ENCODE results near the gene ICE1.

GRCh38 chr5:5437227-5438172 is 15.0 kb downstream of the ICE1 start:
- TF ChIP-seq BHLHE40 (IDR thresholded peaks at IDR 0.05; ENCODE audit: low read depth, low read length) (no peak), CHD1 (IDR thresholded peaks at IDR 0.05; ENCODE audit: low read depth, low read length) (no peak), SMC3 (IDR thresholded peaks at IDR 0.05; ENCODE audit: low read depth, low read length) (no peak), FOS (IDR thresholded peaks at IDR 0.05; ENCODE audit: low read depth, low read length) (no peak), MAZ (IDR thresholded peaks at IDR 0.05; ENCODE audit: borderline replicate concordance, low read depth, low read length) (no peak), CEBPB (IDR thresholded peaks at IDR 0.05; ENCODE audit: low read depth, low read length) (no peak)
- TF ChIP-seq, protein P1, sequence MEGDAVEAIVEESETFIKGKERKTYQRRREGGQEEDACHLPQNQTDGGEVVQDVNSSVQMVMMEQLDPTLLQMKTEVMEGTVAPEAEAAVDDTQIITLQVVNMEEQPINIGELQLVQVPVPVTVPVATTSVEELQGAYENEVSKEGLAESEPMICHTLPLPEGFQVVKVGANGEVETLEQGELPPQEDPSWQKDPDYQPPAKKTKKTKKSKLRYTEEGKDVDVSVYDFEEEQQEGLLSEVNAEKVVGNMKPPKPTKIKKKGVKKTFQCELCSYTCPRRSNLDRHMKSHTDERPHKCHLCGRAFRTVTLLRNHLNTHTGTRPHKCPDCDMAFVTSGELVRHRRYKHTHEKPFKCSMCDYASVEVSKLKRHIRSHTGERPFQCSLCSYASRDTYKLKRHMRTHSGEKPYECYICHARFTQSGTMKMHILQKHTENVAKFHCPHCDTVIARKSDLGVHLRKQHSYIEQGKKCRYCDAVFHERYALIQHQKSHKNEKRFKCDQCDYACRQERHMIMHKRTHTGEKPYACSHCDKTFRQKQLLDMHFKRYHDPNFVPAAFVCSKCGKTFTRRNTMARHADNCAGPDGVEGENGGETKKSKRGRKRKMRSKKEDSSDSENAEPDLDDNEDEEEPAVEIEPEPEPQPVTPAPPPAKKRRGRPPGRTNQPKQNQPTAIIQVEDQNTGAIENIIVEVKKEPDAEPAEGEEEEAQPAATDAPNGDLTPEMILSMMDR (conservative IDR thresholded peaks at IDR 0.05; ENCODE audit: low read depth, low read length): no peak
